H1 (cell line): ENCODE results near the gene FBXO39. TPM values are rescaled to one million over a fixed set of nuclear protein-coding genes. Genes with fewer than 3 reads are reported as not detected.

Source experiments
- CTCF ChIA-PET: fragments of 300-600 bp; sonication (Branson Sonifier 250); formaldehyde crosslinking; loops from one replicate; lab custom pipeline; 2021; ENCODE audit not compliant: partially characterized antibody; lab: Charles Lee
- POLR2A ChIA-PET: fragments of 300-600 bp; sonication (Branson Sonifier 250); formaldehyde crosslinking; loops from one replicate; lab custom pipeline; 2021; ENCODE audit warnings: inconsistent platforms; ENCODE audit not compliant: partially characterized antibody; lab: Charles Lee
- DNase-seq, 2 experiments: peaks; one replicate each; pipeline versions ENCODE4 v3.0.0 to v3.0.0-alpha.2; 2010 to 2022; ENCODE audit warnings: low spot score in 2 of 2, low read depth in 1 of 2, mixed read lengths in 1 of 2
- FAIRE-seq: peaks from 2 replicates; lab custom pipeline; 2011; peaks lifted over from hg19 to GRCh38; lab: Jason Lieb, UNC
- H2AFZ ChIP-seq: 2 replicates; pipeline ENCODE4 v1.8.1; 2012; ENCODE audit warnings: low read length, inconsistent platforms
- H2AK5ac ChIP-seq: 2 replicates; pipeline ENCODE4 v1.6.1; 2013; ENCODE audit warnings: low read depth, low read length
- H2BK120ac ChIP-seq: replicated peaks from 2 replicates; pipeline ENCODE3; 2013; ENCODE audit warnings: low read depth, low read length, inconsistent platforms
- H2BK12ac ChIP-seq: 2 replicates; pipeline ENCODE4 v1.6.1; 2013; ENCODE audit warnings: low read depth, low read length
- H2BK15ac ChIP-seq: 2 replicates; pipeline ENCODE4 v1.6.1; 2013; ENCODE audit warnings: low read length
- H2BK20ac ChIP-seq: 2 replicates; pipeline ENCODE4 v1.6.1; 2013; ENCODE audit warnings: low read length
- H2BK5ac ChIP-seq: 2 replicates; pipeline ENCODE4 v1.6.1; 2013; ENCODE audit warnings: low read depth, low read length
- H3K14ac ChIP-seq: 2 replicates; pipeline ENCODE4 v1.6.1; 2013; ENCODE audit warnings: inconsistent platforms; ENCODE audit not compliant: insufficient read length
- H3K18ac ChIP-seq: 2 replicates; pipeline ENCODE4 v1.6.1; 2013; ENCODE audit warnings: low read length; ENCODE audit errors: extremely low read depth
- H3K23ac ChIP-seq: 2 replicates; pipeline ENCODE4 v1.6.1; 2013; ENCODE audit warnings: inconsistent platforms; ENCODE audit not compliant: insufficient read length
- H3K23me2 ChIP-seq: 2 replicates; pipeline ENCODE4 v1.6.1; 2013; ENCODE audit warnings: low read depth, low read length
- H3K27ac ChIP-seq: 2 replicates; pipeline ENCODE4 v1.6.1; 2011; ENCODE audit warnings: low read depth, low read length, inconsistent platforms
- H3K27me3 ChIP-seq, 4 experiments: replicated peaks in 1 of 4; 1 replicate in 1 of 4; 2 replicates in 3 of 4; pipeline versions ENCODE4 v1.6.1 to v1.8.1; 2011 to 2013; ENCODE audit warnings: low read length in 3 of 4, mild to moderate bottlenecking in 3 of 4, inconsistent platforms in 2 of 4, mixed read lengths in 2 of 4, moderate library complexity in 1 of 4; ENCODE audit not compliant: control insufficient read depth in 3 of 4, insufficient read depth in 3 of 4; ENCODE audit errors: extremely low read depth in 1 of 4
- H3K36me3 ChIP-seq, 4 experiments: 2 replicates each; pipeline versions ENCODE4 v1.6.1 to v1.8.1; 2011 to 2013; ENCODE audit warnings: mild to moderate bottlenecking in 4 of 4, low read length in 3 of 4, moderate library complexity in 2 of 4, control low read depth in 1 of 4, inconsistent platforms in 1 of 4; ENCODE audit not compliant: insufficient read depth in 4 of 4, control insufficient read depth in 2 of 4
- H3K4ac ChIP-seq: replicated peaks from 2 replicates; pipeline ENCODE3; 2013; ENCODE audit warnings: low read length, low read depth, mixed read lengths, inconsistent platforms; ENCODE audit not compliant: insufficient read length
- H3K4me1 ChIP-seq, 4 experiments: replicated peaks in 1 of 4; 1 replicate in 1 of 4; 2 replicates in 3 of 4; pipeline versions ENCODE4 v1.6.1 to v1.8.1; 2011 to 2013; ENCODE audit warnings: low read length in 3 of 4, inconsistent platforms in 2 of 4, mixed read lengths in 1 of 4; ENCODE audit not compliant: insufficient read depth in 4 of 4, control insufficient read depth in 3 of 4
- H3K4me2 ChIP-seq, 2 experiments: 2 replicates each; pipeline versions ENCODE4 v1.6.1 to v1.8.1; 2011 to 2013; ENCODE audit warnings: low read depth in 2 of 2, low read length in 2 of 2, control low read depth in 1 of 2, inconsistent platforms in 1 of 2, mild to moderate bottlenecking in 1 of 2; ENCODE audit not compliant: insufficient read depth in 1 of 2
- H3K4me3 ChIP-seq, 4 experiments: fragments of 200-600, 300-600 bp in 1 of 4; sonication (generic), shearing (Covaris generic), sonication (Bioruptor Twin) in 1 of 4; 2 replicates each; pipeline versions ENCODE4 v1.5.1 to v1.8.1; 2011 to 2016; ENCODE audit warnings: low read length in 4 of 4, low read depth in 3 of 4, control low read depth in 2 of 4, inconsistent platforms in 2 of 4, mild to moderate bottlenecking in 2 of 4, mixed read lengths in 1 of 4, moderate library complexity in 1 of 4; ENCODE audit not compliant: insufficient read depth in 2 of 4; ENCODE audit errors: extremely low read depth in 1 of 4
- H3K56ac ChIP-seq: replicated peaks from 2 replicates; pipeline ENCODE3; 2013; ENCODE audit warnings: low read depth, mild to moderate bottlenecking, mixed read lengths, low read length, inconsistent platforms; ENCODE audit not compliant: insufficient read length
- H3K79me1 ChIP-seq: 2 replicates; pipeline ENCODE4 v1.6.1; 2013; ENCODE audit warnings: low read depth, low read length, control low read depth
- H3K79me2 ChIP-seq, 2 experiments: 2 replicates each; pipeline versions ENCODE4 v1.6.1 to v1.8.1; 2012 to 2013; ENCODE audit warnings: low read length in 2 of 2, mild to moderate bottlenecking in 2 of 2, inconsistent platforms in 1 of 2; ENCODE audit not compliant: insufficient read depth in 2 of 2, control insufficient read depth in 1 of 2
- H3K9ac ChIP-seq, 4 experiments: replicated peaks in 1 of 4; 1 replicate in 1 of 4; 2 replicates in 3 of 4; pipeline versions ENCODE4 v1.6.1 to v1.8.1; 2011 to 2013; ENCODE audit warnings: low read depth in 3 of 4, low read length in 3 of 4, control low read depth in 2 of 4, mild to moderate bottlenecking in 2 of 4, moderate library complexity in 2 of 4, inconsistent platforms in 1 of 4; ENCODE audit errors: extremely low read depth in 1 of 4
- H3K9me3 ChIP-seq, 2 experiments: 2 replicates each; pipeline versions ENCODE4 v1.6.1 to v1.8.1; 2012 to 2013; ENCODE audit warnings: mild to moderate bottlenecking in 2 of 2, moderate library complexity in 2 of 2, control low read depth in 1 of 2, inconsistent platforms in 1 of 2, low read depth in 1 of 2, low read length in 1 of 2, mixed read lengths in 1 of 2; ENCODE audit not compliant: insufficient read depth in 2 of 2
- H4K20me1 ChIP-seq, 2 experiments: replicated peaks in 1 of 2; 2 replicates each; pipeline versions ENCODE3 to v1.8.1; 2011 to 2013; ENCODE audit warnings: inconsistent platforms in 2 of 2, low read length in 2 of 2, mild to moderate bottlenecking in 1 of 2; ENCODE audit not compliant: insufficient read depth in 2 of 2, control insufficient read depth in 1 of 2
- H4K5ac ChIP-seq: 2 replicates; pipeline ENCODE4 v1.6.1; 2013; ENCODE audit warnings: low read length, low read depth, mixed read lengths, inconsistent platforms; ENCODE audit not compliant: insufficient read length
- H4K8ac ChIP-seq: 2 replicates; pipeline ENCODE4 v1.8.0; 2013; ENCODE audit warnings: mild to moderate bottlenecking, moderate library complexity, low read length, inconsistent platforms; ENCODE audit not compliant: insufficient read depth; ENCODE audit errors: extremely low read depth
- H4K91ac ChIP-seq: replicated peaks from 2 replicates; pipeline ENCODE3; 2013; ENCODE audit warnings: low read length, mixed read lengths, inconsistent platforms; ENCODE audit not compliant: insufficient read length
- NRF1 ChIP-seq: IDR thresholded peaks from 2 replicates; pipeline ENCODE4 v1.6.1; 2011; ENCODE audit warnings: mild to moderate bottlenecking, low read depth, low read length, improper control_type of control experiment
- SIN3A ChIP-seq, 2 experiments: IDR thresholded peaks in 1 of 2; conservative IDR thresholded peaks in 1 of 2; 2 replicates each; pipeline ENCODE4 v1.6.1; 2011 to 2012; ENCODE audit warnings: low read length in 2 of 2, improper control_type of control experiment in 1 of 2, low read depth in 1 of 2, mild to moderate bottlenecking in 1 of 2
- TCF12 ChIP-seq: IDR thresholded peaks from 2 replicates; pipeline ENCODE4 v1.6.1; 2011; ENCODE audit warnings: low read depth, mild to moderate bottlenecking, low read length
- WGBS, 2 experiments: shearing (Covaris generic) in 1 of 2; methylation state at CpG; one replicate each; pipeline versions ENCODE4 v1.1.6 to v1.1.7; 2013 to 2015; ENCODE audit warnings: low lambda C conversion rate in 2 of 2, mixed read lengths in 2 of 2, inconsistent platforms in 1 of 2, low coverage in 1 of 2, missing lambda C conversion rate in 1 of 2; ENCODE audit not compliant: insufficient replicate concordance in 2 of 2, insufficient coverage in 1 of 2, insufficient read length in 1 of 2; ENCODE audit errors: extremely low coverage in 1 of 2, missing lambda C conversion rate in 1 of 2; 5-methylcytosine and 5-hydroxymethylcytosine counted together
- polyA plus RNA-seq, 7 experiments: library from polyadenylated mRNA; depleted of rRNA in 3 of 7; stranded (reverse) in 5 of 7; unstranded in 2 of 7; fragments of >200 nt in 5 of 7; fragments of 200-250 nt in 2 of 7; gene quantifications; 1 replicate in 5 of 7; 2 replicates in 1 of 7; 4 replicates in 1 of 7; pipeline versions ENCODE4 v1.2.1 to v1.2.3, GENCODE V29; 2011 to 2013; ENCODE audit warnings: missing spikeins in 2 of 7, mixed read lengths in 2 of 7
- total RNA-seq: library from RNA; stranded (reverse); fragmentation: NEBNext Ultra II Directional; extraction: Animal tissue kit (Norgen Biotek cat#: 25700); gene quantifications from 2 replicates; pipeline ENCODE4 v1.2.1, GENCODE V29; 2021
- TF ChIP-seq, protein P1 (sequence below): IDR thresholded peaks from 2 replicates; pipeline ENCODE4 v1.6.1; 2012; ENCODE audit warnings: inconsistent platforms

Gene FBXO39
- total and polyA plus RNA-seq, 2 of the 8 experiments (the other 6 are each of a cell fraction or from before 2014, with no cell fraction given), result 0.12 to 0.22 TPM

GRCh38 chr17:6772016-6772415 is 4.0 kb upstream of the FBXO39 start:
- Histone ChIP-seq H4K91ac (no peak overlapping the region), H3K27ac (no peak overlapping the region)
- TF ChIP-seq TCF12 (no peak), SIN3A (conservative IDR thresholded peaks at IDR 0.05 in 1 of 2, IDR thresholded peaks at IDR 0.05 in 1 of 2; ENCODE audit: low read depth in 1 of 2, low read length in 2 of 2) (no peak), NRF1 (no peak)
- TF ChIP-seq, protein P1, sequence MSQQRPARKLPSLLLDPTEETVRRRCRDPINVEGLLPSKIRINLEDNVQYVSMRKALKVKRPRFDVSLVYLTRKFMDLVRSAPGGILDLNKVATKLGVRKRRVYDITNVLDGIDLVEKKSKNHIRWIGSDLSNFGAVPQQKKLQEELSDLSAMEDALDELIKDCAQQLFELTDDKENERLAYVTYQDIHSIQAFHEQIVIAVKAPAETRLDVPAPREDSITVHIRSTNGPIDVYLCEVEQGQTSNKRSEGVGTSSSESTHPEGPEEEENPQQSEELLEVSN, result no peak
- TF ChIP-seq, all 59 proteins: peak for 0
- H3K23me2 ChIP-seq, result peaks cover 7% of the 10 kb centered on the region; the same call in 1 of the 2 replicates
- H3K9me3 ChIP-seq, result peaks cover 0 to 6% of the 10 kb centered on the region in 2 experiments; a peak in 3 of 4 replicates
- POLR2A ChIA-PET, result no interaction called here
- H3K79me1 ChIP-seq, result no peaks in the 10 kb centered on the region
- no peak overlapping the region for H3K4me2 ChIP-seq
- H3K27me3 ChIP-seq, result peaks cover 2 to 14% (median 12%) of the 10 kb centered on the region in 4 experiments
- no peaks in the 10 kb centered on the region for H3K36me3 ChIP-seq
- H3K4ac ChIP-seq, result no peak overlapping the region
- no peaks in the 10 kb centered on the region for H3K79me2 ChIP-seq
- H3K4me3 ChIP-seq, result no peak overlapping the region
- no peak overlapping the region for H3K23ac ChIP-seq
- no peak overlapping the region for H2BK5ac ChIP-seq
- no peak overlapping the region for H2AFZ ChIP-seq
- no peak overlapping the region for H3K14ac ChIP-seq
- FAIRE-seq, result no peak
- H3K4me1 ChIP-seq, result peaks cover 0 to 5% (median 0%) of the 10 kb centered on the region in 4 experiments; a peak in 2 of 7 replicates
- H2AK5ac ChIP-seq, result no peak overlapping the region
- no peak overlapping the region for H3K56ac ChIP-seq
- H4K20me1 ChIP-seq, result no peaks in the 10 kb centered on the region
- no peak for DNase-seq
- no peak overlapping the region for H4K8ac ChIP-seq
- CTCF ChIA-PET, result interaction anchor here (1.0 to 1.3 kb wide), 5 partner anchors 12 to 224 kb away, joined by 3 to 4 read pairs (median 3); partner anchors contain the start of gene ALOX12
- no peak overlapping the region for H2BK12ac ChIP-seq
- H2BK120ac ChIP-seq, result no peak overlapping the region
- H2BK20ac ChIP-seq, result no peak overlapping the region
- no peak overlapping the region for H3K9ac ChIP-seq
- no peak overlapping the region for H2BK15ac ChIP-seq
- no peak overlapping the region for H4K5ac ChIP-seq
- no peak overlapping the region for H3K18ac ChIP-seq
- 88% methylated on average over 1 of the region's 1 CpG; no CpG with 5 or more reads in 1 of the 2 experiments for WGBS, 2 experiments
